ENCODE measurements around the gene LKAAEAR1. TPM values are rescaled to one million over a fixed set of nuclear protein-coding genes. Genes with fewer than 3 reads are reported as not detected.

The LKAAEAR1 gene
- total RNA-seq, 1 experiment from 2014 or later, result 1.7 TPM

GRCh38 chr20:64038224-64038564, 46.0 kb downstream of the LKAAEAR1 start (continued):
- TF ChIP-seq EMX1 (CRISPR knock-in tag; IDR thresholded peaks at IDR 0.05) (no peak), IRF2 (CRISPR knock-in tag; IDR thresholded peaks at IDR 0.05; ENCODE audit: borderline replicate concordance, low read depth) (no peak)

- peak; percentile 50 for DNase-seq (ENCODE audit: low spot score)
- CTCF ChIA-PET, result interaction anchor here (0.7 to 6.1 kb wide), 17 partner anchors 10 to 182 kb away, joined by 3 to 53 read pairs (median 6); partner anchors contain the start of genes LKAAEAR1, PRPF6, SAMD10 and SOX18
- H3K4me3 Mint-ChIP-seq, result peak overlapping the region; percentile 63
- peaks cover 5% of the 10 kb centered on the region; the same call in 1 of the 2 replicates for H3K36me3 Mint-ChIP-seq
- peaks cover 28% of the 10 kb centered on the region for H3K4me1 Mint-ChIP-seq
- TF ChIP-seq SMAD4 (CRISPR knock-in tag; IDR thresholded peaks at IDR 0.05) (no peak), NR1H2 (CRISPR knock-in tag; IDR thresholded peaks at IDR 0.05) (no peak), ZBTB21 (CRISPR knock-in tag; IDR thresholded peaks at IDR 0.05; ENCODE audit: borderline replicate concordance) (no peak), JUN (CRISPR knock-in tag; IDR thresholded peaks at IDR 0.05) (no peak), ZSCAN18 (CRISPR knock-in tag; IDR thresholded peaks at IDR 0.05) (no peak), ZNF671 (CRISPR knock-in tag; IDR thresholded peaks at IDR 0.05) (no peak), NFYB (CRISPR knock-in tag; conservative IDR thresholded peaks at IDR 0.05; ENCODE audit: low read depth) (no peak), GABPB1 (CRISPR knock-in tag; IDR thresholded peaks at IDR 0.05) (no peak), KAT7 (CRISPR knock-in tag; IDR thresholded peaks at IDR 0.05; ENCODE audit: borderline replicate concordance) (no peak), MAX (CRISPR knock-in tag; IDR thresholded peaks at IDR 0.05) (no peak), TCF7 (CRISPR knock-in tag; IDR thresholded peaks at IDR 0.05; ENCODE audit: low read depth) (no peak), EMX1 (CRISPR knock-in tag; IDR thresholded peaks at IDR 0.05) (no peak), SP1 (CRISPR knock-in tag; conservative IDR thresholded peaks at IDR 0.05) (no peak), ELF4 (CRISPR knock-in tag; IDR thresholded peaks at IDR 0.05; ENCODE audit: low read depth) (no peak), ATF3 (CRISPR knock-in tag; conservative IDR thresholded peaks at IDR 0.05) (no peak)
- TF ChIP-seq, protein P1, sequence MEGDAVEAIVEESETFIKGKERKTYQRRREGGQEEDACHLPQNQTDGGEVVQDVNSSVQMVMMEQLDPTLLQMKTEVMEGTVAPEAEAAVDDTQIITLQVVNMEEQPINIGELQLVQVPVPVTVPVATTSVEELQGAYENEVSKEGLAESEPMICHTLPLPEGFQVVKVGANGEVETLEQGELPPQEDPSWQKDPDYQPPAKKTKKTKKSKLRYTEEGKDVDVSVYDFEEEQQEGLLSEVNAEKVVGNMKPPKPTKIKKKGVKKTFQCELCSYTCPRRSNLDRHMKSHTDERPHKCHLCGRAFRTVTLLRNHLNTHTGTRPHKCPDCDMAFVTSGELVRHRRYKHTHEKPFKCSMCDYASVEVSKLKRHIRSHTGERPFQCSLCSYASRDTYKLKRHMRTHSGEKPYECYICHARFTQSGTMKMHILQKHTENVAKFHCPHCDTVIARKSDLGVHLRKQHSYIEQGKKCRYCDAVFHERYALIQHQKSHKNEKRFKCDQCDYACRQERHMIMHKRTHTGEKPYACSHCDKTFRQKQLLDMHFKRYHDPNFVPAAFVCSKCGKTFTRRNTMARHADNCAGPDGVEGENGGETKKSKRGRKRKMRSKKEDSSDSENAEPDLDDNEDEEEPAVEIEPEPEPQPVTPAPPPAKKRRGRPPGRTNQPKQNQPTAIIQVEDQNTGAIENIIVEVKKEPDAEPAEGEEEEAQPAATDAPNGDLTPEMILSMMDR (IDR thresholded peaks at IDR 0.05), result no peak
- TF ChIP-seq, protein P2, sequence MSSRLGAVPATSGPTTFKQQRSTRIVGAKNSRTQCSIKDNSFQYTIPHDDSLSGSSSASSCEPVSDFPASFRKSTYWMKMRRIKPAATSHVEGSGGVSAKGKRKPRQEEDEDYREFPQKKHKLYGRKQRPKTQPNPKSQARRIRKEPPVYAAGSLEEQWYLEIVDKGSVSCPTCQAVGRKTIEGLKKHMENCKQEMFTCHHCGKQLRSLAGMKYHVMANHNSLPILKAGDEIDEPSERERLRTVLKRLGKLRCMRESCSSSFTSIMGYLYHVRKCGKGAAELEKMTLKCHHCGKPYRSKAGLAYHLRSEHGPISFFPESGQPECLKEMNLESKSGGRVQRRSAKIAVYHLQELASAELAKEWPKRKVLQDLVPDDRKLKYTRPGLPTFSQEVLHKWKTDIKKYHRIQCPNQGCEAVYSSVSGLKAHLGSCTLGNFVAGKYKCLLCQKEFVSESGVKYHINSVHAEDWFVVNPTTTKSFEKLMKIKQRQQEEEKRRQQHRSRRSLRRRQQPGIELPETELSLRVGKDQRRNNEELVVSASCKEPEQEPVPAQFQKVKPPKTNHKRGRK (CRISPR knock-in tag; IDR thresholded peaks at IDR 0.05; ENCODE audit: borderline replicate concordance), result no peak
- no peak overlapping the region for H3K27ac Mint-ChIP-seq
- H3K27me3 Mint-ChIP-seq (ENCODE audit: low read depth), result peaks cover 35% of the 10 kb centered on the region
- POLR2A ChIA-PET, result no interaction called here
- peak; percentile 19 for ATAC-seq
- H3K9me3 Mint-ChIP-seq, result no peaks in the 10 kb centered on the region
Measured at GRCh38 chr20:64037498-64038213, 46.5 kb downstream of the LKAAEAR1 start.

- ATAC-seq (no peak), DNase-seq (ENCODE audit: low spot score) (no peak)
- Mint-ChIP-seq H3K4me3 (no peak overlapping the region; the same call in 1 of the 2 replicates), H3K9me3 (no peaks in the 10 kb centered on the region), H3K27me3 (ENCODE audit: low read depth) (peaks cover 33% of the 10 kb centered on the region), H3K4me1 (peaks cover 28% of the 10 kb centered on the region), H3K36me3 (peaks cover 5% of the 10 kb centered on the region; the same call in 1 of the 2 replicates), H3K27ac (no peak overlapping the region)
- ChIA-PET POLR2A (no interaction called here), CTCF (interaction anchor here (1.0 to 6.1 kb wide), 5 partner anchors 13 to 182 kb away, joined by 3 to 51 read pairs (median 6); partner anchors contain the start of genes LKAAEAR1, PRPF6, SAMD10 and SOX18)
- TF ChIP-seq USF2 (CRISPR knock-in tag; IDR thresholded peaks at IDR 0.05), result no peak
- TF ChIP-seq SOX15 (CRISPR knock-in tag; IDR thresholded peaks at IDR 0.05), result no peak
- TF ChIP-seq IRF1 (CRISPR knock-in tag; IDR thresholded peaks at IDR 0.05), result no peak
- no peak for TF ChIP-seq MXD4 (CRISPR knock-in tag; IDR thresholded peaks at IDR 0.05; ENCODE audit: borderline replicate concordance)
- TF ChIP-seq, protein P3, sequence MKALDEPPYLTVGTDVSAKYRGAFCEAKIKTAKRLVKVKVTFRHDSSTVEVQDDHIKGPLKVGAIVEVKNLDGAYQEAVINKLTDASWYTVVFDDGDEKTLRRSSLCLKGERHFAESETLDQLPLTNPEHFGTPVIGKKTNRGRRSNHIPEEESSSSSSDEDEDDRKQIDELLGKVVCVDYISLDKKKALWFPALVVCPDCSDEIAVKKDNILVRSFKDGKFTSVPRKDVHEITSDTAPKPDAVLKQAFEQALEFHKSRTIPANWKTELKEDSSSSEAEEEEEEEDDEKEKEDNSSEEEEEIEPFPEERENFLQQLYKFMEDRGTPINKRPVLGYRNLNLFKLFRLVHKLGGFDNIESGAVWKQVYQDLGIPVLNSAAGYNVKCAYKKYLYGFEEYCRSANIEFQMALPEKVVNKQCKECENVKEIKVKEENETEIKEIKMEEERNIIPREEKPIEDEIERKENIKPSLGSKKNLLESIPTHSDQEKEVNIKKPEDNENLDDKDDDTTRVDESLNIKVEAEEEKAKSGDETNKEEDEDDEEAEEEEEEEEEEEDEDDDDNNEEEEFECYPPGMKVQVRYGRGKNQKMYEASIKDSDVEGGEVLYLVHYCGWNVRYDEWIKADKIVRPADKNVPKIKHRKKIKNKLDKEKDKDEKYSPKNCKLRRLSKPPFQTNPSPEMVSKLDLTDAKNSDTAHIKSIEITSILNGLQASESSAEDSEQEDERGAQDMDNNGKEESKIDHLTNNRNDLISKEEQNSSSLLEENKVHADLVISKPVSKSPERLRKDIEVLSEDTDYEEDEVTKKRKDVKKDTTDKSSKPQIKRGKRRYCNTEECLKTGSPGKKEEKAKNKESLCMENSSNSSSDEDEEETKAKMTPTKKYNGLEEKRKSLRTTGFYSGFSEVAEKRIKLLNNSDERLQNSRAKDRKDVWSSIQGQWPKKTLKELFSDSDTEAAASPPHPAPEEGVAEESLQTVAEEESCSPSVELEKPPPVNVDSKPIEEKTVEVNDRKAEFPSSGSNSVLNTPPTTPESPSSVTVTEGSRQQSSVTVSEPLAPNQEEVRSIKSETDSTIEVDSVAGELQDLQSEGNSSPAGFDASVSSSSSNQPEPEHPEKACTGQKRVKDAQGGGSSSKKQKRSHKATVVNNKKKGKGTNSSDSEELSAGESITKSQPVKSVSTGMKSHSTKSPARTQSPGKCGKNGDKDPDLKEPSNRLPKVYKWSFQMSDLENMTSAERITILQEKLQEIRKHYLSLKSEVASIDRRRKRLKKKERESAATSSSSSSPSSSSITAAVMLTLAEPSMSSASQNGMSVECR (CRISPR knock-in tag; IDR thresholded peaks at IDR 0.05; ENCODE audit: borderline replicate concordance), result no peak
Measured at GRCh38 chr20:64037199-64037497, 47.0 kb downstream of the LKAAEAR1 start.

Data from WTC11 (cell line).